Right lobe of liver (tissue), 4 donors: ENCODE results near the gene KHNYN.

Experiments
- CTCF ChIP-seq, 4 donors: fragments of 200-600 bp in 3 of 4; fragments of 450-650 bp in 1 of 4; IDR thresholded peaks; one replicate each; pipeline versions ENCODE4 v1.5.1 to v1.8.0; 2016 to 2022; ENCODE audit warnings: antibody characterized with exemption in 4 of 4, mild to moderate bottlenecking in 2 of 4
- POLR2A ChIP-seq: fragments of 450-650 bp; IDR thresholded peaks from one replicate; pipeline ENCODE4 v1.6.1; 2017; ENCODE audit warnings: antibody characterized with exemption, mild to moderate bottlenecking
- donor health status: DM: no; HTN: no; CAD: no.
- donor health status: DM: no; HTN: no; CAD: no.
- donor health status: DM: no; HTN: yes; CAD: no.

- TF ChIP-seq CTCF (IDR thresholded peaks at IDR 0.05) (no peak), POLR2A (no peak)
Observed at GRCh38 chr14:24398653-24399446, 30.9 kb upstream of the KHNYN start, which contains the start of gene NYNRIN.
